Measurements from ENCODE around the gene PPP1R13L. TPM values are rescaled to one million over a fixed set of nuclear protein-coding genes. Genes with fewer than 3 reads are reported as not detected.

Gene PPP1R13L
- total RNA-seq, 1 experiment from 2014 or later = 27.5 TPM

- CTCF ChIA-PET = interaction anchor here (0.8 to 2.4 kb wide), 5 partner anchors 12 to 33 kb away, joined by 3 to 13 read pairs (median 4); no protein-coding TSS in a partner anchor
- DNase-seq (ENCODE audit: low spot score) (no peak), ATAC-seq (no peak)
- POLR2A ChIA-PET = no interaction called here
- Mint-ChIP-seq H3K27me3 (ENCODE audit: low read depth) (peaks cover 59% of the 10 kb centered on the region), H3K9me3 (no peaks in the 10 kb centered on the region), H3K36me3 (no peaks in the 10 kb centered on the region), H3K27ac (no peak overlapping the region), H3K4me3 (peak overlapping the region; percentile 79), H3K4me1 (peaks cover 24% of the 10 kb centered on the region)
- TF ChIP-seq PRDM15 (CRISPR knock-in tag; IDR thresholded peaks at IDR 0.05) (no peak), NR1H2 (CRISPR knock-in tag; IDR thresholded peaks at IDR 0.05) (no peak), ZNF121 (CRISPR knock-in tag; IDR thresholded peaks at IDR 0.05) (0 out of 2 replicates have a peak, but pooled peaks have one; percentile 42)
- TF ChIP-seq, protein P1, sequence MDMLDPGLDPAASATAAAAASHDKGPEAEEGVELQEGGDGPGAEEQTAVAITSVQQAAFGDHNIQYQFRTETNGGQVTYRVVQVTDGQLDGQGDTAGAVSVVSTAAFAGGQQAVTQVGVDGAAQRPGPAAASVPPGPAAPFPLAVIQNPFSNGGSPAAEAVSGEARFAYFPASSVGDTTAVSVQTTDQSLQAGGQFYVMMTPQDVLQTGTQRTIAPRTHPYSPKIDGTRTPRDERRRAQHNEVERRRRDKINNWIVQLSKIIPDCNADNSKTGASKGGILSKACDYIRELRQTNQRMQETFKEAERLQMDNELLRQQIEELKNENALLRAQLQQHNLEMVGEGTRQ (CRISPR knock-in tag; IDR thresholded peaks at IDR 0.05) = no peak
Observed at GRCh38 chr19:45451850-45452387, 47.0 kb upstream of the PPP1R13L start.

GRCh38 chr19:45451131-45451849, 46.4 kb upstream of the PPP1R13L start:
- no peaks in the 10 kb centered on the region for H3K9me3 Mint-ChIP-seq
- peak overlapping the region; percentile 79 for H3K4me3 Mint-ChIP-seq
- ChIA-PET POLR2A (interaction anchor here (0.6 kb wide), 1 partner anchor 1964 kb away, joined by 4 read pairs; no protein-coding TSS in a partner anchor), CTCF (interaction anchor here (1.0 to 1.6 kb wide), 2 partner anchors 12 to 34 kb away, joined by 4 to 8 read pairs; no protein-coding TSS in a partner anchor)
- ATAC-seq (no peak), DNase-seq (ENCODE audit: low spot score) (no peak)
- H3K36me3 Mint-ChIP-seq = no peaks in the 10 kb centered on the region
- no peak overlapping the region for H3K27ac Mint-ChIP-seq
- peaks cover 24% of the 10 kb centered on the region for H3K4me1 Mint-ChIP-seq
- TF ChIP-seq EMX1 (CRISPR knock-in tag; IDR thresholded peaks at IDR 0.05) (no peak), SOX15 (CRISPR knock-in tag; IDR thresholded peaks at IDR 0.05) (no peak), ATF1 (CRISPR knock-in tag; IDR thresholded peaks at IDR 0.05) (no peak), ARID4B (CRISPR knock-in tag; IDR thresholded peaks at IDR 0.05; ENCODE audit: borderline replicate concordance) (no peak)
- H3K27me3 Mint-ChIP-seq (ENCODE audit: low read depth) = peaks cover 62% of the 10 kb centered on the region

GRCh38 chr19:45450012-45450333, 45.1 kb upstream of the PPP1R13L start:
- H3K27me3 Mint-ChIP-seq (ENCODE audit: low read depth) = peaks cover 73% of the 10 kb centered on the region
- POLR2A ChIA-PET = no interaction called here
- H3K27ac Mint-ChIP-seq = 0 out of 2 replicates have a peak overlapping the region, but pooled peaks have one; percentile 8
- H3K36me3 Mint-ChIP-seq = no peaks in the 10 kb centered on the region
- peak overlapping the region; percentile 90 for H3K4me3 Mint-ChIP-seq
- TF ChIP-seq MXD4 (CRISPR knock-in tag; IDR thresholded peaks at IDR 0.05; ENCODE audit: borderline replicate concordance) = no peak
- TF ChIP-seq EMX1 (CRISPR knock-in tag; IDR thresholded peaks at IDR 0.05) = no peak
- TF ChIP-seq, protein P2, sequence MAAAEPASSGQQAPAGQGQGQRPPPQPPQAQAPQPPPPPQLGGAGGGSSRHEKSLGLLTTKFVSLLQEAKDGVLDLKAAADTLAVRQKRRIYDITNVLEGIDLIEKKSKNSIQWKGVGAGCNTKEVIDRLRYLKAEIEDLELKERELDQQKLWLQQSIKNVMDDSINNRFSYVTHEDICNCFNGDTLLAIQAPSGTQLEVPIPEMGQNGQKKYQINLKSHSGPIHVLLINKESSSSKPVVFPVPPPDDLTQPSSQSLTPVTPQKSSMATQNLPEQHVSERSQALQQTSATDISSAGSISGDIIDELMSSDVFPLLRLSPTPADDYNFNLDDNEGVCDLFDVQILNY (CRISPR knock-in tag; IDR thresholded peaks at IDR 0.05) = no peak
- TF ChIP-seq RELA (CRISPR knock-in tag; IDR thresholded peaks at IDR 0.05; ENCODE audit: borderline replicate concordance) = no peak
- ATAC-seq (no peak; the same call in 1 of the 2 replicates), DNase-seq (ENCODE audit: low spot score) (no peak)
- CTCF ChIA-PET = interaction anchor here (1.2 to 4.8 kb wide), 2 partner anchors 28 to 35 kb away, joined by 4 to 22 read pairs; no protein-coding TSS in a partner anchor
- peaks cover 17% of the 10 kb centered on the region for H3K4me1 Mint-ChIP-seq
- H3K9me3 Mint-ChIP-seq = no peaks in the 10 kb centered on the region

All from WTC11 (cell line).